ENCODE data around the gene PCLO.

Gene PCLO

GRCh38 chr7:82816272-82816671 lies 346.4 kb downstream of the PCLO start:
- no peak for DNase-seq

GRCh38 chr7:82810558-82811259 lies 352.0 kb downstream of the PCLO start:
- DNase-seq, result peak; percentile 56

DNA sequence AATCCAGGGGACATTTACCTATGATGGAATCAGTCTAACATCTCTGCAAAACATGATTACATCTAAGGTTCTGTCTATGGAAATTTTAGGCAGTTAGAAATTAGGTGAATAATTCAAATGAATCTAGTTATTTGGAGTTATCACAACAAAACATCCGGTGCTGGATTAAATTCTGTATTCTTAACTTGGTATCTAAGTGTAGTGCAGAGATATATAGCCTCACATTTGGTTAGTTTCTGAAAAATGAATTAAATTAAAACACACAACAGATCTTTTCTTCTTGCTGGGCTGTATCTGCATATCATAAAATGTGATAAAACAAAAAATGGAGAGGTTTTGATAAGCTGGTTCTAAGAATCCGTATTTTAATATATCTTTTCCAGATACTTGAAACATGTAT lies 354.1 kb downstream of the PCLO start:
- DNase-seq, result no peak

- DNase-seq, result no peak
Measured at GRCh38 chr7:82805527-82805960, 357.1 kb downstream of the PCLO start.

GRCh38 chr7:82803411-82803810 lies 359.3 kb downstream of the PCLO start:
- no peak for DNase-seq

- no peak for DNase-seq
Measured at GRCh38 chr7:82789883-82790609, 372.6 kb downstream of the PCLO start.

GRCh38 chr7:82778021-82778420 lies 384.7 kb downstream of the PCLO start:
- no peak for DNase-seq

GRCh38 chr7:82762880-82763279 lies 399.8 kb downstream of the PCLO start:
- DNase-seq, result no peak

DNA sequence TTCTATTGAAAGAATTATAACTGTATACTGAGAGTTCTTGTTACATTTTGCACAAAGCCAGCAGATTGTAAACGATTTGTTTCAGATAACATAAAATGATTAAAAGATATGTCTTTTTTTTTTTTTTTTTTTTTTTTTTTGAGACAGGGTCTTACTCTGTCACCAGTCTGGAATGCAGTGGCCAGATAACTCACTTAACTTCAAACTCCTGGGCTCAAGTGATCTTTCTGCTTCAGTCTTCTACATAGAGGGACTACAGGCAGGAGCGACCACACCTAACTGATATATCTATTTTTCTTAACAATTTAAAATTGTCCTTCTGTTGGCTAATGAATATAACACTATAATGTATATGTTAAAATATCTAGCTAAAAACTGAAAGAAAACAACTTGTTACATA lies 401.9 kb downstream of the PCLO start:
- DNase-seq, result no peak

DNA sequence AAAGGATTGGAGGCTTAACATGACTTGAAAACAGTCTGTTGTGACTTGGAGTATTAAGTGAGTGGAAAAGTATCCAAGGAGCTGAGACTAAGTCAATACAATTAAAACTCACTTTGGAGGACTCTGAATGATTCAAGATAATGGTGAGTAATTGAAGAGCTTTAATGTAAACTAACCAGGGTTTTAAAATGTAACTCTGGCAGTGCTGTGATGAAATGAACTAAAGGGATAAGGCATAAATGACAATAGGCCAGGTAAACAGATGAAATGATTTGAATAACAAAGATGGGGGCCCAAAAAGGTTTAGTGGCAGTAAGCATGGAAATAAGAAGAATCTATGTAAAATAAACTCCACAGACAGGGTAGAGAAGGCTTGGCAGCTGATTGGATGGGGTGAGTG lies 402.6 kb downstream of the PCLO start:
- no peak for DNase-seq

DNA sequence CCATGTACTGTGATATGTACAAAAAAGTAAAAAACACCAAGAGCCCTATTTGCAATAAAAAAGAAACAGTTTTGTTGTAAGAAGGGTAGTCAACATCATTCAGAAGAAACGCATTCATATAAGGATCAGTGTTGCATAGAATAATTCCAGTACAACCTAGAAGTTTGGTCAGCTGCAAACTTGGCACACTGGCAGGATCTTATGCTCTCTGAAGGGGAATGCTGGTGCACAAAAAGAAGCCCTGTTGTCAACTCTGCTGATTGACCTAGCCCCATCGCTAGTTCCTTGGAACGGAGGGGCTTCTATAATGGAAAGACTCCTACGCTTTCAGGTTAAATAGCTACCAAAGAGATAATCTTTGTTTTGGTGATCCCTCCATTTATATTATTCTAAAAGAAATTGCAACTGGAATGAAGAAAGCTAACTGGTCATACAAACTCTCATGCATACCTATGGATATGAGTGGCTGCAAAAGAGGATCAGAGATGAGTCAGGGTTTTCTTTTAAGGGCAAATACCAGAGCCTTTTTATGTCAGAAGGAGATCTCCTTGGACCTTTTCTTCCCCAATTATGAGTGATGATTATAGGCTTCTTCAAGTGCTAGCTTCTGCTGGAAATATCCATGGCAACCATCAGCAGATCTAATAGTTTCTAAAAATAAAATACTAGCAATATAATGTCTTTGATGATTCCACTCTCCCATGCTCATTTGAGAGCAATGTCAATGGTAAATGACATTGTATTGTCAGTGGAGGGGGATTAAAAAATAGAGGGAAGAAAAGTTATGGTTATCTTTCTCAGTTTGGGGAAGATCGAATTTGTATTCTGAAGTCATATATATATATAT lies 406.8 kb downstream of the PCLO start:
- DNase-seq, result no peak

DNA sequence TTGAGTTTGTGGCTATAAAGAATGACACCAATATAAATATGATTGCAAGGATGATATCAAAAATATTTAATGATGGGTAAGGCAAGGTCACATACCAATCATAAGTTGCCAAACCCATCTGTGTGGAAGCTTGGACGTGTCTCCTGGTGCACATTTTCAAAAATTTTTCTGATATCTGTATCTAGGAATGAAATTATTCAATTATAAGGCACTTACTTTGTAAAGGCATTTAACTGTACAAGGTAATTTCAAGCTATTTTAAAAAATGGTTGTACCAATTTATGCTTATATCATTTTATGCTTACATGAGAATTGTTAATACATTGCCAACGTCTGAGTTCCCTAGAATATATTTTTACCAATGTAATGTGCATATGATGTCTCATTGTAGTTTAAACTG lies 412.7 kb downstream of the PCLO start:
- DNase-seq, result no peak

GRCh38 chr7:82745820-82746219 lies 416.9 kb downstream of the PCLO start:
- DNase-seq, result no peak

DNA sequence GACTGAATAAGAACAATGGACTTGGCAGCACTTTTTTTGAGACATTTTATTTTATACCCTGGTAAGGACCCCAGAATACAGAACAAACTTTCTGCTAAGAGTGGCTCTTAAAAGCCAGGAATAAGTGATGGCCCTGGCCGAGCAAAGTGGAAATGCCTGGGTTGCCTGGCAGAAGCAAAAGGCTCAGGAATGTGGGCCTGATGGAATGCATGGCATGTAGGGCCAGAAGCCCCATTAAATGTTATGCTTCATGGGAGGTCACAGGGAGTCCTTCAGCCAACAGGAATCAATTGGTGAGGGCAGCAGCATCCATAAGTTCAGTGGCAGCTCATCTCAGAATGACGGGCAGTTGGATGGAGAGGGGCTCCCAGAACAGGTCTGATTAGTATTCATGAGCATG lies 417.6 kb downstream of the PCLO start:
- DNase-seq, result no peak

DNA sequence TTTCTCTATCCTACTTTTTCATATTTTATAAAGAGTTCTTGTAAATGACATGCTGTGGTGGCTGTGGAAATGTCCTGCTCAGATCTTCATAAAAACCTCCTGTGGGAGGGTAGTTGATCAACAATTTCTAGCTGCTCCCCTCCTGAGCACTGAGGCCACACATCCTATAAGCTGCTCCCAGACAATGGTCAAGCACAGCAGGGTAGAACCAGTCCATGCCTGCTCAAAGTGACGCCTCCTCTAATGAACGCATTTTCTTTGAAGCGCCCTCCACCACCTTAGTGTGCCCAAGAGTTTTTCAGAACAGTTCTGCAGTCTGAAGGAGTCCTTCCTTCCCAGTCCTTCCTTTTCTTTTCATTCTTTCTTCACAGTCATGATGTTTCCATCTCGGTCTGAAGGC lies 420.5 kb downstream of the PCLO start:
- no peak for DNase-seq

- no peak for DNase-seq
Measured at GRCh38 chr7:82741493-82741892, 421.2 kb downstream of the PCLO start.

DNA sequence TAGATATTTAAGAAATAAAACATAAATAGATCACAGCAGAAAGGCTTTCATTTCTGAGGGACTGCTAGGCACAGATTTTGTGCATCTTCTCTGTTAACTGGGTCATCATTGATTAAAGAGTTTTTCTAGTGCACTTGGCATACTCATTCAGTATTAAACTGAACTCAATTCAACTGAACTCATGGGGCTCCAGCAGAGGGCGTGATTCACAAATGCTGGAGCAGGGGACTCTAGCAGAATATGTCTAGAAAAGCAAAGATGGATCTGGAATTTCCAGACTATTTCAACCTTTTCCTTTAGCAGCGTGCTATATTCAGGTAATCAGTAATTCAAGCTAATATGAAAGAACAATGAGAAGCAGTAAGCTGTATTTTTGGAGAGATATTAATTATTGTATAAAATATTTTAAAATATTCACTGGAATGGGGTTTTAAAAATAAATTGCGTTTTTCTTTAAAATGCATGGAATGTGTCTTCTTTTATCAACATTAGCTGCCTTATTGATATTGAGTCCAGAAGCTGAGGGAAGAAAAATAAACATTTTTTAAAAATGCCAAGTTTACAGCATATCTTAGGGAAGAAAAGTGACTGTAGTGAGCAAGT lies 422.3 kb downstream of the PCLO start:
- peak; percentile 24 for DNase-seq

- DNase-seq, result no peak
Measured at GRCh38 chr7:82736633-82737032, 426.1 kb downstream of the PCLO start.

GRCh38 chr7:82732677-82733076 lies 430.0 kb downstream of the PCLO start:
- DNase-seq, result no peak

GRCh38 chr7:82729172-82730030 lies 433.3 kb downstream of the PCLO start:
- peak; percentile 37 for DNase-seq

GRCh38 chr7:82726038-82726800 lies 436.5 kb downstream of the PCLO start:
- peak; percentile 3 for DNase-seq

Data from NCI-H510A treated with DMSO at 0.1 percent for 48 hours (cell line).